Neural crest cell (in vitro differentiated cells): ENCODE measurements around the gene OR5H1. TPM values are rescaled to one million over a fixed set of nuclear protein-coding genes. Genes with fewer than 3 reads are reported as not detected.
A peak's percentile ranks its signal among the peaks of the same experiment; 100 is the strongest.
"Not testable (repeated sequence)": the region's sequence is repeated elsewhere in the genome, so short reads cannot be mapped to it uniquely, and the experiment has no call there.

Source experiments
- DNase-seq: peaks from one replicate; pipeline ENCODE4 v3.0.0; 2021; ENCODE audit warnings: low read depth, mixed read lengths, low spot score
- H3K27ac Mint-ChIP-seq: one replicate; pipeline ENCODE4 v1.8.0; 2021; ENCODE audit warnings: mild to moderate bottlenecking, mixed read lengths; ENCODE audit not compliant: unreplicated experiment
- H3K27me3 Mint-ChIP-seq: 2 replicates; pipeline ENCODE4 v1.8.0; 2021; ENCODE audit warnings: low read depth, mild to moderate bottlenecking, mixed read lengths
- H3K36me3 Mint-ChIP-seq: 2 replicates; pipeline ENCODE4 v1.8.0; 2021; ENCODE audit warnings: low read depth, mild to moderate bottlenecking, mixed read lengths
- H3K4me1 Mint-ChIP-seq: 2 replicates; pipeline ENCODE4 v1.8.0; 2021; ENCODE audit warnings: mixed read lengths
- H3K4me3 Mint-ChIP-seq: one replicate; pipeline ENCODE4 v1.8.0; 2021; ENCODE audit warnings: mild to moderate bottlenecking, mixed read lengths
- H3K9me3 Mint-ChIP-seq: 2 replicates; pipeline ENCODE4 v1.8.0; 2021; ENCODE audit warnings: mixed read lengths
- total RNA-seq: library from RNA; stranded (reverse); gene quantifications from 2 replicates; pipeline ENCODE4 v1.2.1, GENCODE V29; 2021
- TF ChIP-seq, protein P1 (sequence below): fragments of 200-600 bp; sonication (generic); conservative IDR thresholded peaks from 2 replicates; pipeline ENCODE4 v1.5.0; 2021; ENCODE audit warnings: antibody characterized with exemption, mild to moderate bottlenecking

The OR5H1 gene
- total RNA-seq, 1 donor from 2014 or later, result not detected

DNA sequence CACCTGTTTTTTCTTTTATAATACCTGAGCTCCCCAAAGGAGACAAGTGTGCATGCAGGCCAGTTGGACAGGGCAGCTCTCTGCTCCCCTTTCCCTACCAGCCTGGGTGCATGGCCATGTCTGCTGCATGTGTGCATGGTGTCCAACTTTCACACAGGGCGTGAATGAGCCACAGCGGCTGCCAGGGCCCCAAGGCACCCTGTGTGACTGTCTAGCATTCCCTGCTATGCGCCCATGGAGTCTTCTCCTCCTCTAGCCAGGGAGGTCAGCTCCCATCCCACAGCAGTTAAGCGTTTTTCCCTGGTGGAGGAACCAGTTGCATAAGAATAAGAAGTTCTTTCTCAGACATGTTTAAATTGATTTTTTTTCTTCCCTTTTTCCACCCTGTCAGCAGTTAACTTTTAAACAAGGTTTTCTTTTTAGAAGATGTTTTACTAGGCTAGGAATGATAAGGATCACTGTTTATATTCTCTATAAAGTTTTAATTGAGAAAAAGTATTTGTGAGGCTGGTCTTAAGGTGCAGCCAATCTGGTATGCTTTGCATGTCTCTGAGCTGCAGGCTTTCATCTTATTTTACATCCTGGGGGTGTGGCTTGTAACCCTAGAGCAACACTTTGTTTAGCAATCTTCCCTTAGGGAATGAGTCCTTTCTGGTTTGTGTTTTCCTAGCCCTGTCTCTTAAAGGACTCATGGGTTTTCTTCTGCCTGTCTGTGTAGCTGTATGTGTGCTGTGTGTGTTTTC lies 20.5 kb upstream of the OR5H1 start:
- no peak for DNase-seq
- Mint-ChIP-seq H3K4me1 (peaks cover 5% of the 10 kb centered on the region), H3K4me3 (no peak overlapping the region), H3K27me3 (peaks cover 2% of the 10 kb centered on the region), H3K36me3 (no peaks in the 10 kb centered on the region), H3K9me3 (peaks cover 6% of the 10 kb centered on the region), H3K27ac (no peak overlapping the region)
- TF ChIP-seq, protein P1, sequence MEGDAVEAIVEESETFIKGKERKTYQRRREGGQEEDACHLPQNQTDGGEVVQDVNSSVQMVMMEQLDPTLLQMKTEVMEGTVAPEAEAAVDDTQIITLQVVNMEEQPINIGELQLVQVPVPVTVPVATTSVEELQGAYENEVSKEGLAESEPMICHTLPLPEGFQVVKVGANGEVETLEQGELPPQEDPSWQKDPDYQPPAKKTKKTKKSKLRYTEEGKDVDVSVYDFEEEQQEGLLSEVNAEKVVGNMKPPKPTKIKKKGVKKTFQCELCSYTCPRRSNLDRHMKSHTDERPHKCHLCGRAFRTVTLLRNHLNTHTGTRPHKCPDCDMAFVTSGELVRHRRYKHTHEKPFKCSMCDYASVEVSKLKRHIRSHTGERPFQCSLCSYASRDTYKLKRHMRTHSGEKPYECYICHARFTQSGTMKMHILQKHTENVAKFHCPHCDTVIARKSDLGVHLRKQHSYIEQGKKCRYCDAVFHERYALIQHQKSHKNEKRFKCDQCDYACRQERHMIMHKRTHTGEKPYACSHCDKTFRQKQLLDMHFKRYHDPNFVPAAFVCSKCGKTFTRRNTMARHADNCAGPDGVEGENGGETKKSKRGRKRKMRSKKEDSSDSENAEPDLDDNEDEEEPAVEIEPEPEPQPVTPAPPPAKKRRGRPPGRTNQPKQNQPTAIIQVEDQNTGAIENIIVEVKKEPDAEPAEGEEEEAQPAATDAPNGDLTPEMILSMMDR, result no peak

DNA sequence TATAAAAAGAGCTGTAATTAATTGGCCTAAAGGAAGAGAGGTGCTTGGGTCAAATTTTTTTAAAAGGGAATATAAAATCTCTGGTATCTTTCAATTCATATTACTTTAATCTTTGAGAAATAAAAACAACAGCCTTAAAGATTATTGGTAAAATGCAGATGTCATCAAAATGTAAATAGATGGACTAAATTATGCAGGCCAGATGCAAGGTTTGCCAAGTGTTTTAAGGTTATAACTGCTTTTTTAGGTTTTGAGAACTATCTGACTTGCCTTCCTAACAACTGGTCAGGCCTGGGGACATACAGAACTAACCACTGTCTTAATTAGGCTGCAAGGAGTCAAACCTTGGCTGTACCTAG lies 20.0 kb upstream of the OR5H1 start:
- no peak for DNase-seq
- Mint-ChIP-seq H3K27ac (no peak overlapping the region), H3K4me3 (no peak overlapping the region), H3K36me3 (no peaks in the 10 kb centered on the region), H3K27me3 (peaks cover 2% of the 10 kb centered on the region), H3K4me1 (peaks cover 5% of the 10 kb centered on the region), H3K9me3 (peaks cover 6% of the 10 kb centered on the region)
- TF ChIP-seq, protein P1, result no peak

DNA sequence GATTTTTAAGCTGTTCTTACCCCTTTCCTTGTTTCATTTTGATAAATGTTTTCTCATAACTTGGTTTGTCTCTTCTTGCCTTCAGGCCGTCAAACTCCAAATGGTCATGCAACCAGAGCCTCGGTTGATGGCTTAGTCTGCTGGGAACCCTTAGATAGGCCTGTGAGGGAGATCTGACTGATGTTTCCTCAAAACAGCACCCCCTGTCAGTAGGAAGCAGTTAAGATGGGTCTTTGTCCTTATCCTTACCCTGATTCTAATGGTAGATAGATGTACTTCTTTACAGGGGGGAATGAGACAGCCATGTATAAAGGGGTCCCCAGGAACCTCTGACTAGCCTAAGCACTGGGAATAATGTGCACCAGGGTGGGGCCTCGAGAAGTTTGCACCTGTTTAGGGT lies 16.3 kb upstream of the OR5H1 start:
- no peak overlapping the region for H3K4me3 Mint-ChIP-seq
- H3K9me3 Mint-ChIP-seq, result peaks cover 6% of the 10 kb centered on the region
- no peak overlapping the region for H3K27ac Mint-ChIP-seq
- no peaks in the 10 kb centered on the region for H3K27me3 Mint-ChIP-seq
- no peaks in the 10 kb centered on the region for H3K36me3 Mint-ChIP-seq
- no peak for DNase-seq
- TF ChIP-seq, protein P1, result no peak
- H3K4me1 Mint-ChIP-seq, result peaks cover 5% of the 10 kb centered on the region

DNA sequence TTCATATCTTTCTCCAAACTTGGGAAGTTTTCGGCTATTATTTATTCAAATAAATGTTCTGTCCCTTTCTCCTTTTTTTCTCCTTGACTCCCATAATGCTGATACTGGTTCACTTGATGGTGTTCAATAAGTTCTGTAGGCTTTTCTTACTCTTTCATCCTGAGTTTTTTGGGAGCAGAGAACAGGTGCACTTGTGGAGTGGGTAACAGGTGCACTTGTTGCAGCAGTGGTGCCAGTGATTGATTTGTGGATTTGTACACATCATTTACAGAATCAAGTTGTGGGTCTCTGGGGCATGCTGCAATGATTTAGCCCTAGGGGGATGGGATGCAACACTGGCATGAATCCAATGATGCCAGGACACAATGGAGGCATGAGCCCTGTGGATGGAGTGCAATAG lies 14.8 kb upstream of the OR5H1 start:
- no peak overlapping the region for H3K27ac Mint-ChIP-seq
- H3K4me3 Mint-ChIP-seq, result no peak overlapping the region
- H3K36me3 Mint-ChIP-seq, result no peaks in the 10 kb centered on the region
- no peak for DNase-seq
- H3K9me3 Mint-ChIP-seq, result peaks cover 2% of the 10 kb centered on the region
- H3K27me3 Mint-ChIP-seq, result no peaks in the 10 kb centered on the region
- no peaks in the 10 kb centered on the region for H3K4me1 Mint-ChIP-seq
- TF ChIP-seq, protein P1, result no peak

DNA sequence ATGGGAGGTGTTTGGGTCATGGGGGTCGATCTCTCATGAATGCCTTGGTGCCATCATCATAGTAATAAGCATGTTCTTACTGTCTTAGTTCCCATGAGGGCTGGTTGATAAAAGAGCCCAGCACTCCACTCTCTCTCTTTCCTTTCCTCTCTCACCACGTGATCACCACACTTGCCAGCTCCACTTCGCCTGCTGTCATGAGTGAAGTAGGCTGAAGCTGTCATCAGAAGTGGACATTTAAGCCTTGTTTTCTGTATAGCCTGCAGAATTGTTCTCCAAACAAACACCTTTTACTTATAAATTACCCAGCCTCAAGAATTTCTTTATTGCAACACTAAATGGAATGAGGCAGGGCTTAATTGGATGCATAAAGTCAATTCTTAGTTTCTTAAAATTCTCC lies 6.1 kb downstream of the OR5H1 start:
- no peaks in the 10 kb centered on the region for H3K27me3 Mint-ChIP-seq
- H3K4me1 Mint-ChIP-seq, result no peaks in the 10 kb centered on the region

DNA sequence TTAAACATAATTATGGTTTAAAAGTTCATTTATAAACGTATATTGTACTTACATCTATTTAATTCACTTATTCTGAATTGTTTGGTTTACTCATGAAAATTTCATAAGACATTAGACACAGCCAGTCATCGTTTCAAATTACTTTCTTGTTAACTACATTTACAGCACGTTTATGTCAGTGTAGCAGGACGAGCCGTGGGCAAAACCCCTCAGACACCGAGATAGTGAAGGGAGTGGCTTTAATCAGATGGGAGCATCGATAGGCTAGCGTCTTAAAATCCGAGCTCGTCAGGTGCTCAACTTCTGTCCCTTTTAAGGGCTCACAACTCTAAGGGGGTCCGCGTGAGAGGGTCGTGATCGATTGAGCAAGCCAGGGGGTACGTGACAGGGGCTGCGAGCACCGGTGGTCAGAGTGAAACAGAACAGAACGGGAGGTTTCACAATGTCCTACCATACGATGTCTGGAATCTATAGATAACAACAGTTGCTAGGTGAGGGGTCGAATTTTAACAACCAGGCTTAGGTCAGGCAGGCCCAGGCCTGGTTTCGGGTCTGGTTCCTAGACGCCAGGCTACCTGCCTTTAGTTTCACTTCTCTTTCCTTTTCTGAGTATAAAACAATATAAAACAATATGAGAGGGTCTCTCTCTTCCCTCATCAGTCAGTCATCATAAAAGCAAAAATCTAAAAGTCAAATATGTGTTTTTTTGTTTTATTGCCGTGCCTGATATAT lies 7.5 kb downstream of the OR5H1 start:
- not testable (repeated sequence) for H3K9me3 Mint-ChIP-seq, H3K27me3 Mint-ChIP-seq, H3K4me3 Mint-ChIP-seq

More for the DNA sequence above, 6.1 kb downstream of the OR5H1 start:
- Mint-ChIP-seq H3K27ac (no peak overlapping the region), H3K36me3 (no peaks in the 10 kb centered on the region), H3K4me3 (no peak overlapping the region), H3K9me3 (no peaks in the 10 kb centered on the region)
- TF ChIP-seq, protein P1, result no peak
- no peak for DNase-seq

More for the DNA sequence above, 7.5 kb downstream of the OR5H1 start:
- peak overlapping the region; percentile 86 for H3K27ac Mint-ChIP-seq
- not testable (repeated sequence) for H3K36me3 Mint-ChIP-seq, H3K4me1 Mint-ChIP-seq, DNase-seq
